Tibial nerve (tissue), 4 donors: ENCODE results near the gene PRAMEF20.
"Not testable (repeated sequence)": the region's sequence is repeated elsewhere in the genome, so short reads cannot be mapped to it uniquely, and the experiment has no call there.

Experiments
- EP300 ChIP-seq, 2 donors: sonication (generic); formaldehyde crosslinking; IDR thresholded peaks; one replicate each; pipeline ENCODE4 v1.6.1; 2017; ENCODE audit warnings: antibody characterized with exemption in 2 of 2, mild to moderate bottlenecking in 1 of 2
- TF ChIP-seq, protein P1 (sequence below), 5 experiments: fragments of 200-600 bp in 3 of 5; fragments of 450-650 bp in 2 of 5; sonication (generic) in 3 of 5; IDR thresholded peaks; one replicate each; pipeline ENCODE4 v1.5.1; 2016 to 2019; ENCODE audit warnings: antibody characterized with exemption in 5 of 5, mild to moderate bottlenecking in 3 of 5, moderate library complexity in 2 of 5

DNA sequence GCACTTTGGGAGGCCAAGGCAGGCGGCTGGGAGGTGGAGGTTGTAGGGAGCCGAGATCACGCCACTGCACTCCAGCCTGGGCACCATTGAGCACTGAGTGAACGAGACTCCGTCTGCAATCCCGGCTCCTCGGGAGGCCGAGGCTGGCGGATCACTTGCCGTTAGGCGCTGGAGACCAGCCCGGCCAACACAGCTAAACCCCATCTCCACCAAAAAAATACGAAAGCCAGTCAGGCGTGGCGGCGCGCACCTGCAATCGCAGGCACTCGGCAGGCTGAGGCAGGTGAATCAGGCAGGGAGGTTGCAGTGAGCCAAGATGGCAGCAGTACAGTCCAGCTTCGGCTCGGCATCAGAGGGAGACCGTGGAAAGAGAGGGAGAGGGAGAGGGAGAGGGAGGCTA lies 14.9 kb upstream of the PRAMEF20 start:
- TF ChIP-seq, protein P1, sequence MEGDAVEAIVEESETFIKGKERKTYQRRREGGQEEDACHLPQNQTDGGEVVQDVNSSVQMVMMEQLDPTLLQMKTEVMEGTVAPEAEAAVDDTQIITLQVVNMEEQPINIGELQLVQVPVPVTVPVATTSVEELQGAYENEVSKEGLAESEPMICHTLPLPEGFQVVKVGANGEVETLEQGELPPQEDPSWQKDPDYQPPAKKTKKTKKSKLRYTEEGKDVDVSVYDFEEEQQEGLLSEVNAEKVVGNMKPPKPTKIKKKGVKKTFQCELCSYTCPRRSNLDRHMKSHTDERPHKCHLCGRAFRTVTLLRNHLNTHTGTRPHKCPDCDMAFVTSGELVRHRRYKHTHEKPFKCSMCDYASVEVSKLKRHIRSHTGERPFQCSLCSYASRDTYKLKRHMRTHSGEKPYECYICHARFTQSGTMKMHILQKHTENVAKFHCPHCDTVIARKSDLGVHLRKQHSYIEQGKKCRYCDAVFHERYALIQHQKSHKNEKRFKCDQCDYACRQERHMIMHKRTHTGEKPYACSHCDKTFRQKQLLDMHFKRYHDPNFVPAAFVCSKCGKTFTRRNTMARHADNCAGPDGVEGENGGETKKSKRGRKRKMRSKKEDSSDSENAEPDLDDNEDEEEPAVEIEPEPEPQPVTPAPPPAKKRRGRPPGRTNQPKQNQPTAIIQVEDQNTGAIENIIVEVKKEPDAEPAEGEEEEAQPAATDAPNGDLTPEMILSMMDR (IDR thresholded peaks at IDR 0.05) = not testable (repeated sequence)
- TF ChIP-seq EP300 (IDR thresholded peaks at IDR 0.05) = not testable (repeated sequence)
